Activated B cell treated with CpG ODN at 0.5 μM for 24 hours (primary cell): Measurements from ENCODE around the gene UXS1. TPM values are rescaled to one million over a fixed set of nuclear protein-coding genes. Genes with fewer than 3 reads are reported as not detected.

Source experiments
- ATAC-seq: fragments of 200-7000 bp; cut with Tn5 transposase; one replicate; pipeline ENCODE4 v1.10.0; 2021; ENCODE audit warnings: low read depth, mild to moderate bottlenecking, moderate library complexity
- CTCF ChIA-PET: fragments of 350-600 bp; sonication (Branson Sonifier 250); formaldehyde crosslinking; loops from one replicate; lab custom pipeline; 2021; ENCODE audit warnings: antibody characterized with exemption; lab: Charles Lee
- POLR2A ChIA-PET: fragments of 350-600 bp; sonication (Branson Sonifier 250); formaldehyde crosslinking; loops from one replicate; lab custom pipeline; 2021; ENCODE audit warnings: antibody characterized with exemption; lab: Charles Lee
- DNase-seq: peaks from one replicate; pipeline ENCODE4 v3.0.0; 2022
- H3K27ac Mint-ChIP-seq: one replicate; pipeline ENCODE4 v1.8.0; 2020; ENCODE audit warnings: mixed read lengths
- H3K27me3 Mint-ChIP-seq: one replicate; pipeline ENCODE4 v1.8.0; 2021; ENCODE audit warnings: mixed read lengths
- H3K36me3 Mint-ChIP-seq: one replicate; pipeline ENCODE4 v1.8.0; 2021; ENCODE audit warnings: low read depth, mixed read lengths
- H3K4me1 Mint-ChIP-seq: one replicate; pipeline ENCODE4 v1.8.0; 2021; ENCODE audit warnings: mixed read lengths
- H3K4me3 Mint-ChIP-seq: one replicate; pipeline ENCODE4 v1.8.0; 2020; ENCODE audit warnings: mild to moderate bottlenecking, mixed read lengths
- H3K9me3 Mint-ChIP-seq: one replicate; pipeline ENCODE4 v1.8.0; 2020; ENCODE audit warnings: mixed read lengths
- intact Hi-C: fragments of 100-400 bp; cut with micrococcal nuclease; formaldehyde crosslinking; loops from one replicate; pipeline ENCODE4 v1.15.1; 2024
- total RNA-seq: library from RNA; stranded (reverse); gene quantifications from 2 replicates; pipeline ENCODE4 v1.2.3, GENCODE V29; 2022
- TF ChIP-seq, protein P1 (sequence below): fragments of 200-600 bp; IDR thresholded peaks from one replicate; pipeline ENCODE4 v1.8.0; 2022; ENCODE audit warnings: antibody characterized with exemption, mild to moderate bottlenecking

The UXS1 gene
- total RNA-seq, 1 donor from 2014 or later: 24.2 TPM

GRCh38 chr2:106108791-106109190 is 85.3 kb downstream of the UXS1 start:
- ChIA-PET POLR2A (no interaction called here), CTCF (interaction anchor here (1.7 kb wide), 1 partner anchor 58 kb away, joined by 3 read pairs; no protein-coding TSS in a partner anchor)
- ATAC-seq (no peak), DNase-seq (no peak)
- Mint-ChIP-seq H3K4me3 (no peak overlapping the region), H3K9me3 (no peaks in the 10 kb centered on the region), H3K27me3 (no peaks in the 10 kb centered on the region), H3K4me1 (peaks cover 2% of the 10 kb centered on the region), H3K36me3 (peaks cover 18% of the 10 kb centered on the region), H3K27ac (no peak overlapping the region)
- intact Hi-C loops: loop anchor here (1.0 to 10.0 kb wide), 2 partner anchors 136 to 434 kb away; no protein-coding TSS in a partner anchor
- TF ChIP-seq, protein P1, sequence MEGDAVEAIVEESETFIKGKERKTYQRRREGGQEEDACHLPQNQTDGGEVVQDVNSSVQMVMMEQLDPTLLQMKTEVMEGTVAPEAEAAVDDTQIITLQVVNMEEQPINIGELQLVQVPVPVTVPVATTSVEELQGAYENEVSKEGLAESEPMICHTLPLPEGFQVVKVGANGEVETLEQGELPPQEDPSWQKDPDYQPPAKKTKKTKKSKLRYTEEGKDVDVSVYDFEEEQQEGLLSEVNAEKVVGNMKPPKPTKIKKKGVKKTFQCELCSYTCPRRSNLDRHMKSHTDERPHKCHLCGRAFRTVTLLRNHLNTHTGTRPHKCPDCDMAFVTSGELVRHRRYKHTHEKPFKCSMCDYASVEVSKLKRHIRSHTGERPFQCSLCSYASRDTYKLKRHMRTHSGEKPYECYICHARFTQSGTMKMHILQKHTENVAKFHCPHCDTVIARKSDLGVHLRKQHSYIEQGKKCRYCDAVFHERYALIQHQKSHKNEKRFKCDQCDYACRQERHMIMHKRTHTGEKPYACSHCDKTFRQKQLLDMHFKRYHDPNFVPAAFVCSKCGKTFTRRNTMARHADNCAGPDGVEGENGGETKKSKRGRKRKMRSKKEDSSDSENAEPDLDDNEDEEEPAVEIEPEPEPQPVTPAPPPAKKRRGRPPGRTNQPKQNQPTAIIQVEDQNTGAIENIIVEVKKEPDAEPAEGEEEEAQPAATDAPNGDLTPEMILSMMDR: no peak

DNA sequence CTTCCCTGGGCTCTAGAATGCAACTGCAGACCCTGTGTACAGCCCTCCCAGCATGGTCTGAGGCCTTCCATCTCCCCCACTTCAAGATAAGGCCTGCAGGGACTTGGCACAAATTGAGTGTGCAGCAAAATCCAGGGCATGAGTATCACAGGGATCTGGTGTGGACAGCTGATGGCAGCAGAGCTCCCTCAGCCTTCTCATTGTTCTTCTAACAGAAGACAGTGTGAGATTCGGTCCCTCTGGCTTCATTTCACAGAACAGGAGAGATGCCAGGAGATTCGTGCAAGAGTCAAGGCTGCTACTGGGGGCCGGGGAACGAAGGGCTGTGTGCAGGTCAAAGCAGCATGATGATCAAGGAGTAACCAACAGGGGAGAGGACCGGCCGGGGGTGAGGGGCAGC is 85.8 kb downstream of the UXS1 start:
- no peak overlapping the region for H3K4me3 Mint-ChIP-seq
- H3K27me3 Mint-ChIP-seq: no peaks in the 10 kb centered on the region
- no peaks in the 10 kb centered on the region for H3K9me3 Mint-ChIP-seq
- TF ChIP-seq, protein P1: no peak
- no peak for DNase-seq
- ChIA-PET POLR2A (no interaction called here), CTCF (interaction anchor here (1.7 kb wide), 1 partner anchor 58 kb away, joined by 3 read pairs; no protein-coding TSS in a partner anchor)
- H3K36me3 Mint-ChIP-seq: peaks cover 17% of the 10 kb centered on the region
- ATAC-seq: no peak
- H3K4me1 Mint-ChIP-seq: peaks cover 2% of the 10 kb centered on the region
- intact Hi-C loops: loop anchor here (1.0 to 10.0 kb wide), 2 partner anchors 136 to 434 kb away; no protein-coding TSS in a partner anchor
- no peak overlapping the region for H3K27ac Mint-ChIP-seq

DNA sequence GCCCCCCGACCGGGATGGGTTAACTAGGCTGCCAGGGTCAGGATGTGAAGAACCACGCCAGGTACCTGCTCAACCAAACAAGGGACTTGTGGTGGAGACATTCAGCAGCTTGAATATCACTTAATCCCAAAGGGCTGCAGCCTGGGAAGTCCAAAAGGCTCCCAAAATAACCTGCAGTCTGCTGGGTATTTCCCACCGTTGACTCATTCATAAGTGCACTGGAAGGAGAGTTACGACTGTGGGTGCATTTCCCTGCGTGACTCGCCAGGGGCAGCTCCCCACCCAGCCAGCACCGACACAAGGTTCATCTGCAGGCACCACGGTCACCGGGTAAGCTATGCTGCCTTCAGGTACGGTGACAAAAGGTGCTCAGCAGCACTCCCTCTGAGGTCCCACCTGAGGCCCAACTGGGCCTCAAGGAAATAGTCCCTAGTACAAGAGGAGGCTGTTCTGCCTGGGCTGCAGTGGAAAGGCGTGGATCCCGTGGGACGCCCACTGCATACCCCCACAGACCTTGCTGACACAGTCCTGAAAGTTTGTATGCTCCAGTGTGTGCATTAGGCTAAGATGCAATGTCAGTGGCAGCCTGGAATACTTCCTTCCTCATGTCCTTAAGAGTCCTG is 86.5 kb downstream of the UXS1 start:
- peak; percentile 40 for DNase-seq
- CTCF ChIA-PET: interaction anchor here (1.2 to 1.7 kb wide), 3 partner anchors 59 to 429 kb away, joined by 3 read pairs; no protein-coding TSS in a partner anchor
- intact Hi-C loops: loop anchor here (1.0 to 10.0 kb wide), 4 partner anchors 53 to 435 kb away; partner anchors contain the start of gene UXS1
- peaks cover 17% of the 10 kb centered on the region for H3K36me3 Mint-ChIP-seq
- H3K27me3 Mint-ChIP-seq: no peaks in the 10 kb centered on the region
- no peak overlapping the region for H3K27ac Mint-ChIP-seq
- peak overlapping the region; percentile 11 for H3K4me3 Mint-ChIP-seq
- H3K4me1 Mint-ChIP-seq: peaks cover 2% of the 10 kb centered on the region
- ATAC-seq: peak; percentile 91
- POLR2A ChIA-PET: interaction anchor here (1.2 to 1.4 kb wide), 3 partner anchors 53 to 770 kb away, joined by 3 to 10 read pairs (median 5); partner anchors contain the start of gene C2orf49
- TF ChIP-seq, protein P1: no peak
- no peaks in the 10 kb centered on the region for H3K9me3 Mint-ChIP-seq

DNA sequence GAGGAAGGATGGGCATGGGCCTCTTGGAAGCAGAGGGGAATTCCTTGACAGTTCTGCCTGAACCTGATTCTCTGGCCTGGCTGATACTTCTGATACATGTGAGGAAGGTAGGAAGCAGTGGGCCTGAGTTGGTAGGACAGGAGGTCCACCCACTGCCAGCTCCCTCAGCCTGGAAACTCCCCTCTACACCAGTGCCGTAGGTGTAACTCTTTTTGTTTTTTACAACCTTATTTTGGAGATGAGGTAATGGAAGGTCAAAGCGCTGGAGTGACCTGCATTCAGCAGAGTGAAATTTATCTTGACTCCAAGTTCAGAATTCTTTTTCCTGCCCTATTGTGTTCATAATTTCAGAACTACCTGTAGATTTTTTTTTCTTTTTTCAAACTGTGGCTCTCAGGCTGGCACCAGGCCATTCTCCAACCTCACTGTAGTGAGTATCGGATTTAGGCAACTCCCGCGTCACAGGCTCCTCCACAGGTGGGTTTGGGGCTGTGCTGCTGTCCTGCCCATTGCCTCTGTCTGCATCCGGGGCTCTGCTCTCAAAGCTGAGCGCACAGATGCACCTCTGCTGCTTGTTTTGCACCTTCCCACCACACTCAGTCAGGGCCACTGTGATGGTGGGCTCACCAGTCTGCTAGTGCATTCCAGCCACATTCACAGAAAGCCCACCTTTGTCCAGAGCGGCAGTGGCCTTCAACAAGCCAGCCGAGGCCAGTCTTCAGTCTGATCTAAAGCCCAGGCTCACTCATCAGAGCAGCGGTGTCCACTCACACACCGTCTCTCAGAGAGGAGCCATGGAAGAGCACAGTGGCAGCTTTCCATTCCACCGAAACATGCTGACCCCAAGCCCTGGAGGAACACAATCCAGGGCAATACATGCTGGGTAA is 87.2 kb downstream of the UXS1 start:
- no peaks in the 10 kb centered on the region for H3K9me3 Mint-ChIP-seq
- no peak overlapping the region for H3K27ac Mint-ChIP-seq
- H3K4me1 Mint-ChIP-seq: peaks cover 2% of the 10 kb centered on the region
- DNase-seq (no peak), ATAC-seq (no peak)
- H3K27me3 Mint-ChIP-seq: no peaks in the 10 kb centered on the region
- H3K4me3 Mint-ChIP-seq: peak overlapping the region; percentile 11
- TF ChIP-seq, protein P1: no peak
- ChIA-PET POLR2A (interaction anchor here (1.2 to 1.4 kb wide), 3 partner anchors 54 to 769 kb away, joined by 3 to 10 read pairs (median 5); partner anchors contain the start of gene C2orf49), CTCF (interaction anchor here (1.2 to 1.3 kb wide), 3 partner anchors 324 to 473 kb away, joined by 3 to 4 read pairs (median 3); no protein-coding TSS in a partner anchor)
- H3K36me3 Mint-ChIP-seq: peaks cover 15% of the 10 kb centered on the region
- intact Hi-C loops: loop anchor here (1.0 to 10.0 kb wide), 3 partner anchors 53 to 138 kb away; partner anchors contain the start of gene UXS1
